ENCODE data around the gene ZNF600. TPM values are rescaled to one million over a fixed set of nuclear protein-coding genes. Genes with fewer than 3 reads are reported as not detected.
"Not testable (repeated sequence)": the region's sequence is repeated elsewhere in the genome, so short reads cannot be mapped to it uniquely, and the experiment has no call there.

The ZNF600 gene
- total RNA-seq = 6.1 and 17.9 TPM in 2 replicates

- peak within 1 kb of the TSS; percentile 64 for H3K4me3 ChIP-seq (ENCODE audit: low read depth, low read length)
- DNase-seq (ENCODE audit: low read depth) = peak; percentile 23
Observed at GRCh38 chr19:52786464-52787354, at the start of gene ZNF600. ZNF600 (minus strand) TSS chr19:52786791; CDS start chr19:52778888, 7,903 bp downstream.

GRCh38 chr19:52834289-52834688 is 47.7 kb upstream of the ZNF600 start:
- not testable (repeated sequence) for H3K36me3 ChIP-seq (ENCODE audit: control insufficient read depth, insufficient read depth, low read length); H3K4me3 ChIP-seq (ENCODE audit: low read depth, low read length); DNase-seq (ENCODE audit: low read depth); H3K27me3 ChIP-seq (ENCODE audit: control insufficient read depth, insufficient read depth, low read length)

More at GRCh38 chr19:52786464-52787354, at the start of gene ZNF600:
- not testable (repeated sequence) for H3K27me3 ChIP-seq (ENCODE audit: control insufficient read depth, insufficient read depth, low read length); H3K36me3 ChIP-seq (ENCODE audit: control insufficient read depth, insufficient read depth, low read length)

DNA sequence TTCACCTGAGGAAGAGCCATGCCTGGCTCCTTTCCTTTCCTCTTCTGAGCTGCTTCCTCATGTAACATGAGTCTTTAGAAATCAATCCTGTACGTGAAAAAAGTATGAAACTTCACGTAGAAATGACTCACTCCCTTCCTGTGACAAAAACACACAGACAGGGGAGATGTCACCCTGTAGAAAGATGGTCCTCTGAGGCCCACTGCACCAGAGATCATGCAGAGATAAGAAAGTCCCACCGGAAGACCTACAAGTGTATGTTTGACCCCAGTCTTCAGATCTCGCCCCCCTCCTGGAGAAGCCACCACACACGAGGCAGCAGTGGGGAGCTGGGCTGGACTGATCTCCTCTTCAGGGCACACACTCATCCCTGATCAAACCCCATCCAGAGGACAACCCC is 47.0 kb upstream of the ZNF600 start:
- H3K36me3 ChIP-seq (ENCODE audit: control insufficient read depth, insufficient read depth, low read length); H3K27me3 ChIP-seq (ENCODE audit: control insufficient read depth, insufficient read depth, low read length); H3K4me3 ChIP-seq (ENCODE audit: low read depth, low read length); DNase-seq (ENCODE audit: low read depth): not testable (repeated sequence)

GRCh38 chr19:52829866-52830265 is 43.3 kb upstream of the ZNF600 start:
- not testable (repeated sequence) for H3K36me3 ChIP-seq (ENCODE audit: control insufficient read depth, insufficient read depth, low read length); H3K27me3 ChIP-seq (ENCODE audit: control insufficient read depth, insufficient read depth, low read length); DNase-seq (ENCODE audit: low read depth); H3K4me3 ChIP-seq (ENCODE audit: low read depth, low read length)

DNA sequence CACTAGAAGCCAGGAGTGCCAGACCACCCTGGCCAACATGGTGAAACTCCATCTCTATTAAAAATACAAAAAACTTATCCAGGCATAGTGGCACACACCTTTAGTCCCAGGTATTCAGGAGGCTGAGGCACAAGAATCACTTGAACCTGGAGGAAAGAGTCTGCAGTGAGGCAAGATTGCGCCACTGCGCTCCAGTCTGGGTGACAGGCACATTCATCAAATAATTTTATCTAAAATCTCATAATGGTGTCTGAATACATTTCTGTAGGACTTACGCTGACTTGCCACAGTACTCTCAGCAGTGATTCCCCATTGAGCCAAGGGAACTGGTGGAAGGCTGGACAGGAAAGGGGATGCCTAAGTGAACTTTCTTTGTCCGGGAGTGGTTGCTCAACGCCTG is 39.2 kb upstream of the ZNF600 start:
- Histone ChIP-seq H3K36me3 (ENCODE audit: control insufficient read depth, insufficient read depth, low read length) (no peaks in the 10 kb centered on the region), H3K27me3 (ENCODE audit: control insufficient read depth, insufficient read depth, low read length) (no peaks in the 10 kb centered on the region), H3K4me3 (ENCODE audit: low read depth, low read length) (no peak overlapping the region)
- no peak for TF ChIP-seq CTCF (IDR thresholded peaks at IDR 0.05; ENCODE audit: insufficient read depth, low read length, poor library complexity, severe bottlenecking)
- no peak for DNase-seq (ENCODE audit: low read depth)

DNA sequence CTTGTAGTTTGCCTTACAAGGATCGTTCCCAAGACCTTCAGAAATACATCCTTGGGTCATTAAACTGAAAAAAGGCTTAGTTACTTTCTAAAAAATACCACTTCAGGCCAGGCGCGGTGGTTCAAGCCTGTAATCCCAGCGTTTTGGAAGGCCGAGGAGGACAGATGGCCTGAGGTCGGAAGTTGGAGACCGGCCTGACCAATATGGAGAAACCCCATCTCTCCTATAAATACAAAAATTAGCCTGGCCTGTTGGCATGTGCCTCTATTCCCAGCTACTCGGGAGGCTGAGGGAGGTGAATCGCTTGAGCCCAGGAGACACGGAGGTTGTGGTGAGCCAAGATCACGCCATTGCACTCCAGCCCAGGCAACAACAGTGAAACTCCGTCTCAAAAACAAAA is 37.1 kb upstream of the ZNF600 start:
- DNase-seq (ENCODE audit: low read depth) = no peak
- TF ChIP-seq CTCF (IDR thresholded peaks at IDR 0.05; ENCODE audit: insufficient read depth, low read length, poor library complexity, severe bottlenecking) = no peak
- H3K27me3 ChIP-seq (ENCODE audit: control insufficient read depth, insufficient read depth, low read length) = no peaks in the 10 kb centered on the region
- no peaks in the 10 kb centered on the region for H3K36me3 ChIP-seq (ENCODE audit: control insufficient read depth, insufficient read depth, low read length)
- H3K4me3 ChIP-seq (ENCODE audit: low read depth, low read length) = no peak overlapping the region

DNA sequence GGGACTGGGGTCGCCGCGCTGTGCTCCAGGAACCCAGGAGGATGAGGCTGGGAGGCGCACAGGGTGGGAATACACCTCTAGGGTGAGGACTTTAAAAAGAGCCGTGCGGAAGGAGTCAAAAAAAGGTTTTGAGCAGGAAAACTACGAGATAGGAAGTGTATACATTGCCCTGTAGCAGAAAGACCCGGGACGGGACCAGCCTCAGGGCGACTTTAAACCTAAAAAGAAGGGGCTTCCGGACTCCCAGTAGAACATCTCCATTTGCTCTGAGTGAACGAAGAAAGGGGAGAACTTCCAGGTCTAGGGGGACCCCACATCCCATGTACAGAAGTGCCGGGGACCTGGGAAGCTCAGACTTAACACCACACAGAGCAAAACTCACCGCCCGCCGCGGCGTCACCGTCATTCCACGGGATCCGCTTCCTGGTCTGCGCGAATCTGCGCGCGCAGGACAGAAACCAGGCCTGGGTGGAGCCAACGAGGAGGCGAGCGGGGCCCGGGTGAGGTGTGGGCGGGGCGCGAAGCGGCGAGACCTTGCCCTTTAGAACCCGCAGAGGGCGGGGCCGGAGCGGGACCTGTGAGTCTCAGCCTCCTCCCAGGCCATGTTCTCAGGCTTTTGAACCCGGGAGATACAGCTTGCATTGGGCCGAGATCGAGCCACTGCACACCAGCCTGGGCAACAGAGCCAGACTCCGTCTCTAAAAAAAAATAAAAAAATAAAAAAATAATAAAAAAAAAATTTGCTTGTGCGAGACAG is 34.8 kb upstream of the ZNF600 start, which contains the start of gene ZNF28:
Gene ZNF28, minus strand, starts transcription at position 430 of the 757 bp plus-strand sequence. CDS start 3,675 bp downstream, outside the sequence.
- not testable (repeated sequence) for H3K36me3 ChIP-seq (ENCODE audit: control insufficient read depth, insufficient read depth, low read length); H3K27me3 ChIP-seq (ENCODE audit: control insufficient read depth, insufficient read depth, low read length); DNase-seq (ENCODE audit: low read depth)
- peak within 1 kb of the TSS; percentile 66 for H3K4me3 ChIP-seq (ENCODE audit: low read depth, low read length)

GRCh38 chr19:52820472-52821203 is 34.0 kb upstream of the ZNF600 start:
- H3K36me3 ChIP-seq (ENCODE audit: control insufficient read depth, insufficient read depth, low read length); DNase-seq (ENCODE audit: low read depth); H3K27me3 ChIP-seq (ENCODE audit: control insufficient read depth, insufficient read depth, low read length): not testable (repeated sequence)
- H3K4me3 ChIP-seq (ENCODE audit: low read depth, low read length) = peak overlapping the region; percentile 66

Data from kidney epithelial cell (primary cell).